Stomach (tissue), 4 donors: ENCODE results near the gene TBC1D14.

Experiments used
- CTCF ChIP-seq, 7 experiments: fragments of 450-650 bp in 4 of 7; fragments of 200-600 bp in 3 of 7; sonication (generic) in 3 of 7; IDR thresholded peaks; one replicate each; pipeline ENCODE4 v1.5.1; 2016 to 2019; ENCODE audit warnings: antibody characterized with exemption in 7 of 7, control low read depth in 2 of 7, mild to moderate bottlenecking in 1 of 7
- POLR2A ChIP-seq, 4 donors: fragments of 450-650 bp; IDR thresholded peaks; one replicate each; pipeline ENCODE4 v1.6.1; 2016; ENCODE audit warnings: antibody characterized with exemption in 4 of 4, control low read depth in 2 of 4, mild to moderate bottlenecking in 1 of 4, moderate library complexity in 1 of 4

- TF ChIP-seq POLR2A (IDR thresholded peaks at IDR 0.05), result no peak
- no peak for TF ChIP-seq CTCF (IDR thresholded peaks at IDR 0.05)
Measured at GRCh38 chr4:7023486-7023885, 113.9 kb downstream of the TBC1D14 start.
